ENCODE measurements around the gene HSPA9. TPM values are rescaled to one million over a fixed set of nuclear protein-coding genes. Genes with fewer than 3 reads are reported as not detected.
A peak's percentile ranks its signal among the peaks of the same experiment; 100 is the strongest.

Gene HSPA9
- total RNA-seq (2022) (1,057 and 1,102 TPM in 2 replicates), Bru-seq, nascent RNA (percentile 100 among the genes with signal in this experiment), BruChase-seq, experiment 1, labeled RNA remaining after a 6-hour chase (percentile 100 among the genes with signal in this experiment), BruChase-seq, experiment 2, labeled RNA remaining after a 2-hour chase (percentile 100 among the genes with signal in this experiment)
- long read RNA-seq, full-length matches to known transcripts: 2,255 of 2,656 reads
- long read RNA-seq, partial matches to known transcripts: 90 of 2,656 reads
- long read RNA-seq, other reads (novel, unspliced or antisense): 311 of 2,656 reads

GRCh38 chr5:138575194-138576015 is at the start of gene HSPA9:
HSPA9 (minus strand) TSS chr5:138575401; CDS start chr5:138575318, 83 bp downstream.
- POLR2A ChIA-PET: interaction anchor here (0.5 to 4.8 kb wide), 59 partner anchors 9 to 1171 kb away, joined by 3 to 97 read pairs (median 4); partner anchors contain the start of genes BRD8, CDC23, CTNNA1 and EGR1
- Mint-ChIP-seq H3K4me3 (ENCODE audit: unreplicated experiment) (peak within 1 kb of the TSS; percentile 95), H3K27ac (ENCODE audit: low read depth, unreplicated experiment) (peak within 1 kb of the TSS; percentile 100), H3K9me3 (ENCODE audit: unreplicated experiment) (no peaks in the 10 kb centered on the region), H3K36me3 (ENCODE audit: insufficient read depth, unreplicated experiment) (peaks cover 50% of the 10 kb centered on the region), H3K4me1 (ENCODE audit: insufficient read depth, unreplicated experiment) (peaks cover 23% of the 10 kb centered on the region), H3K27me3 (ENCODE audit: insufficient read depth, unreplicated experiment) (no peaks in the 10 kb centered on the region)
- CTCF ChIA-PET: interaction anchor here (0.5 to 3.2 kb wide), 16 partner anchors 10 to 819 kb away, joined by 3 to 10 read pairs (median 4); partner anchors contain the start of gene KIF20A
- no peak for TF ChIP-seq CTCF (IDR thresholded peaks at IDR 0.05; ENCODE audit: unreplicated experiment)
- intact Hi-C loops (cut with micrococcal nuclease): loop anchor here (1.0 to 2.0 kb wide), 2 partner anchors 33 to 179 kb away; partner anchors contain the start of gene ETF1
- no TSS peak for BruUV-seq (replicated peaks)
- DNase-seq (ENCODE audit: unreplicated experiment): peak; percentile 100

- Mint-ChIP-seq H3K27ac (ENCODE audit: low read depth, unreplicated experiment) (no peak overlapping the region), H3K4me1 (ENCODE audit: insufficient read depth, unreplicated experiment) (no peaks in the 10 kb centered on the region), H3K27me3 (ENCODE audit: insufficient read depth, unreplicated experiment) (no peaks in the 10 kb centered on the region), H3K4me3 (ENCODE audit: unreplicated experiment) (no peak overlapping the region), H3K9me3 (ENCODE audit: unreplicated experiment) (no peaks in the 10 kb centered on the region), H3K36me3 (ENCODE audit: insufficient read depth, unreplicated experiment) (no peaks in the 10 kb centered on the region)
- intact Hi-C loops (cut with micrococcal nuclease): no loop called here
- POLR2A ChIA-PET: interaction anchor here (0.7 to 2.0 kb wide), 4 partner anchors 10 to 222 kb away, joined by 3 to 8 read pairs (median 4); no protein-coding TSS in a partner anchor
- no peak for TF ChIP-seq CTCF (IDR thresholded peaks at IDR 0.05; ENCODE audit: unreplicated experiment)
- no TSS peak for BruUV-seq (replicated peaks)
- CTCF ChIA-PET: interaction anchor here (0.6 to 1.2 kb wide), 4 partner anchors 27 to 43 kb away, joined by 3 to 5 read pairs (median 4); no protein-coding TSS in a partner anchor
- DNase-seq (ENCODE audit: unreplicated experiment): peak; percentile 34
Measured at GRCh38 chr5:138623053-138623452, 47.9 kb upstream of the HSPA9 start.

- CTCF ChIA-PET: interaction anchor here (0.8 kb wide), 1 partner anchor 14 kb away, joined by 3 read pairs; no protein-coding TSS in a partner anchor
- Mint-ChIP-seq H3K9me3 (ENCODE audit: unreplicated experiment) (no peaks in the 10 kb centered on the region), H3K4me1 (ENCODE audit: insufficient read depth, unreplicated experiment) (no peaks in the 10 kb centered on the region), H3K4me3 (ENCODE audit: unreplicated experiment) (no peak overlapping the region), H3K27ac (ENCODE audit: low read depth, unreplicated experiment) (no peak overlapping the region), H3K36me3 (ENCODE audit: insufficient read depth, unreplicated experiment) (no peaks in the 10 kb centered on the region), H3K27me3 (ENCODE audit: insufficient read depth, unreplicated experiment) (no peaks in the 10 kb centered on the region)
- no peak for TF ChIP-seq CTCF (IDR thresholded peaks at IDR 0.05; ENCODE audit: unreplicated experiment)
- BruUV-seq (replicated peaks): no TSS peak
- intact Hi-C loops (cut with micrococcal nuclease): no loop called here
- no peak for DNase-seq (ENCODE audit: unreplicated experiment)
- POLR2A ChIA-PET: interaction anchor here (0.5 to 2.0 kb wide), 4 partner anchors 9 to 342 kb away, joined by 3 to 8 read pairs (median 4); no protein-coding TSS in a partner anchor
Measured at GRCh38 chr5:138622051-138622450, 46.9 kb upstream of the HSPA9 start.
